Astrocyte of the cerebellum (primary cell): ENCODE measurements around the gene GASK1B.

ENCODE experiments used
- DNase-seq: peaks from one replicate; pipeline ENCODE4 v3.0.0-alpha.2; 2011; ENCODE audit warnings: low read depth
- H3K4me3 ChIP-seq: 2 replicates; pipeline ENCODE4 v1.5.1; 2011; ENCODE audit warnings: mild to moderate bottlenecking, low read depth, low read length, moderate library complexity
- CTCF ChIP-seq: IDR thresholded peaks from 2 replicates; pipeline ENCODE4 v1.5.1; 2012; ENCODE audit warnings: low read length, low read depth, moderate library complexity, mild to moderate bottlenecking; ENCODE audit errors: missing control alignments
- in situ Hi-C: cut with HindIII; loops from 2 replicates; pipeline ENCODE4 v1.10.0; 2017; ENCODE audit warnings: low sequenced_read_pairs

GASK1B gene

GRCh38 chr4:158176108-158176507, 3.3 kb upstream of the GASK1B start:
- TF ChIP-seq CTCF: no peak
- H3K4me3 ChIP-seq: no peak overlapping the region
- no peak for DNase-seq
- in situ Hi-C loops: no loop called here

GRCh38 chr4:158170691-158171561, 1.9 kb downstream of the GASK1B start:
- no peak overlapping the region for H3K4me3 ChIP-seq
- no peak for DNase-seq

GRCh38 chr4:158169931-158170690, 2.7 kb downstream of the GASK1B start:
- peak overlapping the region; percentile 14 for H3K4me3 ChIP-seq
- TF ChIP-seq CTCF: no peak
- DNase-seq: no peak
- in situ Hi-C loops: loop anchor here (5.0 kb wide), 1 partner anchor 173 kb away; no protein-coding TSS in a partner anchor

More at GRCh38 chr4:158170691-158171561, 1.9 kb downstream of the GASK1B start:
- TF ChIP-seq CTCF: peak; percentile 25
- in situ Hi-C loops: loop anchor here (5.0 kb wide), 1 partner anchor 174 kb away; no protein-coding TSS in a partner anchor

- in situ Hi-C loops: no loop called here
- no peak for TF ChIP-seq CTCF
- DNase-seq: no peak
- H3K4me3 ChIP-seq: no peak overlapping the region
These were observed 3.3 kb downstream of the GASK1B start for GRCh38 chr4:158169506-158169905.

GRCh38 chr4:158168606-158169005, 4.2 kb downstream of the GASK1B start:
- TF ChIP-seq CTCF: no peak
- no peak for DNase-seq
- in situ Hi-C loops: no loop called here
- no peak overlapping the region for H3K4me3 ChIP-seq

- no peak overlapping the region for H3K4me3 ChIP-seq
- DNase-seq: no peak
- in situ Hi-C loops: no loop called here
- no peak for TF ChIP-seq CTCF
These were observed 6.1 kb downstream of the GASK1B start for GRCh38 chr4:158166701-158167100.
